ENCODE data around the gene JPH3.

The JPH3 gene

GRCh38 chr16:87602001-87602775 lies at the start of gene JPH3:
JPH3 (plus strand) TSS chr16:87602508; CDS start chr16:87603147, 639 bp downstream.
- no peak for DNase-seq

GRCh38 chr16:87552772-87553573 lies 49.3 kb upstream of the JPH3 start:
- DNase-seq = no peak

- DNase-seq = no peak
These were observed 47.4 kb upstream of the JPH3 start for GRCh38 chr16:87554754-87555427.

GRCh38 chr16:87555647-87556046 lies 46.7 kb upstream of the JPH3 start:
- DNase-seq = no peak

GRCh38 chr16:87556941-87557459 lies 45.3 kb upstream of the JPH3 start:
- no peak for DNase-seq

- no peak for DNase-seq
These were observed 43.6 kb upstream of the JPH3 start for GRCh38 chr16:87558682-87559081.

- no peak for DNase-seq
These were observed 42.4 kb upstream of the JPH3 start for GRCh38 chr16:87559945-87560344.

GRCh38 chr16:87560428-87561199 lies 41.7 kb upstream of the JPH3 start:
- no peak for DNase-seq

GRCh38 chr16:87561200-87562105 lies 40.9 kb upstream of the JPH3 start:
- no peak for DNase-seq

GRCh38 chr16:87562201-87562600 lies 40.1 kb upstream of the JPH3 start:
- DNase-seq = no peak

- DNase-seq = no peak
These were observed 39.3 kb upstream of the JPH3 start for GRCh38 chr16:87563022-87563421.

GRCh38 chr16:87563714-87564523 lies 38.4 kb upstream of the JPH3 start:
- DNase-seq = no peak

GRCh38 chr16:87564524-87564778 lies 37.9 kb upstream of the JPH3 start:
- DNase-seq = no peak

GRCh38 chr16:87569601-87570571 lies 32.4 kb upstream of the JPH3 start:
- DNase-seq = no peak

- DNase-seq = no peak
These were observed 31.8 kb upstream of the JPH3 start for GRCh38 chr16:87570572-87570937.

GRCh38 chr16:87570938-87571867 lies 31.1 kb upstream of the JPH3 start:
- DNase-seq = no peak

GRCh38 chr16:87571868-87572244 lies 30.5 kb upstream of the JPH3 start:
- DNase-seq = no peak

GRCh38 chr16:87572959-87573358 lies 29.3 kb upstream of the JPH3 start:
- no peak for DNase-seq

Data from GOT3 (cell line).